ENCODE results near the gene KCNQ1OT1. TPM values are rescaled to one million over a fixed set of nuclear protein-coding genes. Genes with fewer than 3 reads are reported as not detected.

The KCNQ1OT1 gene
- total and polyA plus RNA-seq, 9 of the 15 experiments (the other 6 are each of a cell fraction or from before 2014, with no cell fraction given), result 0.04 to 2.3 (median 0.74) TPM

- Histone ChIP-seq H3K27me3 (ENCODE audit: control insufficient read depth in 2 of 2, insufficient read depth in 2 of 2, low read length in 2 of 2) (peaks cover 12 to 27% of the 10 kb centered on the region in 2 experiments), H3K9ac (ENCODE audit: insufficient read depth in 1 of 2, low read depth in 2 of 2, low read length in 2 of 2) (no peak overlapping the region), H2AFZ (ENCODE audit: low read depth, low read length) (no peak overlapping the region), H3K27ac (ENCODE audit: extremely low read depth, low read depth, low read length) (no peak overlapping the region), H3K4me2 (ENCODE audit: insufficient read depth, low read length) (no peak overlapping the region), H3K79me2 (ENCODE audit: control insufficient read depth, insufficient read depth, low read length) (no peaks in the 10 kb centered on the region), H3K4me1 (replicated peaks in 1 of 2; ENCODE audit: control insufficient read depth in 2 of 2, insufficient read depth in 2 of 2, low read length in 2 of 2) (peaks cover 0 to 38% of the 10 kb centered on the region in 2 experiments; a peak in 4 of 5 replicates), H4K20me1 (replicated peaks; ENCODE audit: control insufficient read depth, insufficient read depth, low read length) (no peaks in the 10 kb centered on the region), H3K4me3 (no peak overlapping the region), H3K9me3 (replicated peaks; ENCODE audit: control insufficient read depth, insufficient read depth, low read depth, low read length) (no peaks in the 10 kb centered on the region), H3K36me3 (ENCODE audit: control insufficient read depth, insufficient read depth, low read length) (no peaks in the 10 kb centered on the region), H3K9me1 (ENCODE audit: control insufficient read depth, insufficient read depth, low read length) (peaks cover 2% of the 10 kb centered on the region)
- ChIA-PET CTCF (ENCODE audit: low intra/inter-chr PET ratio) (interaction anchor here (1.5 kb wide), 1 partner anchor 320 kb away, joined by 4 read pairs; the partner anchor contains the start of gene CDKN1C), POLR2A (interaction anchor here (0.7 to 1.5 kb wide), 4 partner anchors 9 to 326 kb away, joined by 3 to 5 read pairs (median 3); no protein-coding TSS in a partner anchor)
- DNase-seq (ENCODE audit: extremely low read depth in 1 of 4, low spot score in 3 of 4) (no peak), FAIRE-seq (no peak), ATAC-seq (no peak)
- in situ Hi-C loops (cut with MboI) (no loop called here), intact Hi-C loops (cut with micrococcal nuclease) (loop anchor here (10.0 kb wide), 1 partner anchor 320 kb away; the partner anchor contains the start of gene CDKN1C)
- WGBS (ENCODE audit: insufficient coverage, low coverage, missing lambda C conversion rate), result 14% methylated on average over 16 of the region's 16 CpGs
- no TSS peak for BruUV-seq (replicated peaks)
- TF ChIP-seq ZFPM2 (CRISPR knock-in tag; IDR thresholded peaks at IDR 0.05) (no peak), E4F1 (CRISPR knock-in tag; IDR thresholded peaks at IDR 0.05; ENCODE audit: borderline replicate concordance) (no peak), KLF1 (tag; IDR thresholded peaks at IDR 0.05) (no peak), KDM4B (IDR thresholded peaks at IDR 0.05; ENCODE audit: borderline replicate concordance in 2 of 2, low read depth in 1 of 2) (no peak), ZNF407 (IDR thresholded peaks at IDR 0.05; ENCODE audit: low read depth) (no peak)
These were observed 135.0 kb downstream of the KCNQ1OT1 start for GRCh38 chr11:2564588-2565425.
